WI38 (cell line): ENCODE measurements around the gene PRLR.

Experiments
- H3K4me3 ChIP-seq: 2 replicates; pipeline ENCODE4 v1.5.1; 2011; ENCODE audit warnings: low read depth, mild to moderate bottlenecking, control low read depth, low read length
- CTCF ChIP-seq: IDR thresholded peaks from 2 replicates; pipeline ENCODE4 v1.5.1; 2012; ENCODE audit warnings: low read depth, mild to moderate bottlenecking, control low read depth, low read length

The PRLR gene

GRCh38 chr5:35127006-35127405 lies 103.3 kb downstream of the PRLR start:
- TF ChIP-seq CTCF: no peak
- H3K4me3 ChIP-seq: no peak overlapping the region

- H3K4me3 ChIP-seq: no peak overlapping the region
- TF ChIP-seq CTCF: no peak
These were observed 104.5 kb downstream of the PRLR start for GRCh38 chr5:35125746-35126145.

- no peak overlapping the region for H3K4me3 ChIP-seq
- no peak for TF ChIP-seq CTCF
These were observed 105.4 kb downstream of the PRLR start for GRCh38 chr5:35124932-35125331.

GRCh38 chr5:35122819-35123218 lies 107.5 kb downstream of the PRLR start:
- TF ChIP-seq CTCF: no peak
- H3K4me3 ChIP-seq: no peak overlapping the region

- H3K4me3 ChIP-seq: no peak overlapping the region
- TF ChIP-seq CTCF: no peak
These were observed 109.6 kb downstream of the PRLR start for GRCh38 chr5:35120715-35121114.

GRCh38 chr5:35117967-35118366 lies 112.3 kb downstream of the PRLR start:
- TF ChIP-seq CTCF: no peak
- H3K4me3 ChIP-seq: no peak overlapping the region

- H3K4me3 ChIP-seq: no peak overlapping the region
- no peak for TF ChIP-seq CTCF
These were observed 114.4 kb downstream of the PRLR start for GRCh38 chr5:35115920-35116319.

GRCh38 chr5:35114698-35115097 lies 115.6 kb downstream of the PRLR start:
- no peak overlapping the region for H3K4me3 ChIP-seq
- no peak for TF ChIP-seq CTCF
